Liver (tissue), 9 donors: ENCODE results near the gene FER. TPM values are rescaled to one million over a fixed set of nuclear protein-coding genes. Genes with fewer than 3 reads are reported as not detected.

ENCODE experiments used
- DNase-seq: peaks from one replicate; pipeline ENCODE4 v3.0.0-alpha.2; 2017; ENCODE audit warnings: low spot score
- H3K27ac ChIP-seq, 2 donors: one replicate each; pipeline ENCODE4 v1.7.0; 2013; ENCODE audit warnings: inconsistent platforms in 2 of 2, low read length in 2 of 2, control low read depth in 1 of 2, low read depth in 1 of 2, mild to moderate bottlenecking in 1 of 2
- H3K27me3 ChIP-seq, 4 donors: one replicate each; pipeline versions ENCODE4 v1.6.1 to v1.7.0; 2013; ENCODE audit warnings: low read length in 3 of 4, inconsistent platforms in 1 of 4, mild to moderate bottlenecking in 1 of 4, moderate library complexity in 1 of 4; ENCODE audit not compliant: control insufficient read depth in 4 of 4, insufficient read depth in 4 of 4
- H3K36me3 ChIP-seq, 4 donors: one replicate each; pipeline versions ENCODE4 v1.6.1 to v1.7.0; 2013; ENCODE audit warnings: low read length in 3 of 4, mild to moderate bottlenecking in 3 of 4, low read depth in 1 of 4, moderate library complexity in 1 of 4; ENCODE audit not compliant: control insufficient read depth in 4 of 4, insufficient read depth in 3 of 4
- H3K4me1 ChIP-seq, 4 donors: one replicate each; pipeline versions ENCODE4 v1.6.1 to v1.7.0; 2013; ENCODE audit warnings: low read length in 3 of 4, mild to moderate bottlenecking in 3 of 4, moderate library complexity in 1 of 4; ENCODE audit not compliant: control insufficient read depth in 4 of 4, insufficient read depth in 4 of 4
- H3K4me3 ChIP-seq, 3 donors: one replicate each; pipeline versions ENCODE4 v1.6.1 to v1.7.0; 2013; ENCODE audit warnings: low read length in 3 of 3, control low read depth in 1 of 3, low read depth in 1 of 3, mild to moderate bottlenecking in 1 of 3
- H3K9ac ChIP-seq, 2 donors: one replicate each; pipeline ENCODE4 v1.7.0; 2013; ENCODE audit warnings: low read length in 2 of 2, mild to moderate bottlenecking in 2 of 2, moderate library complexity in 2 of 2, control low read depth in 1 of 2, low read depth in 1 of 2
- H3K9me3 ChIP-seq, 4 donors: one replicate each; pipeline versions ENCODE4 v1.6.1 to v1.7.0; 2013; ENCODE audit warnings: low read length in 3 of 4; ENCODE audit not compliant: control insufficient read depth in 4 of 4
- EGR1 ChIP-seq, 2 donors: IDR thresholded peaks; 2 replicates each; pipeline ENCODE4 v1.6.1; 2016 to 2018; ENCODE audit warnings: antibody characterized with exemption in 2 of 2, low read depth in 2 of 2
- FOXA1 ChIP-seq: IDR thresholded peaks from 2 replicates; pipeline ENCODE4 v1.6.1; 2016; ENCODE audit warnings: antibody characterized with exemption
- FOXA2 ChIP-seq: IDR thresholded peaks from 2 replicates; pipeline ENCODE4 v1.6.1; 2016; ENCODE audit warnings: antibody characterized with exemption
- GABPA ChIP-seq, 2 donors: IDR thresholded peaks in 1 of 2; conservative IDR thresholded peaks in 1 of 2; 2 replicates each; pipeline ENCODE4 v1.6.1; 2016; ENCODE audit warnings: antibody characterized with exemption in 2 of 2, mild to moderate bottlenecking in 1 of 2, moderate library complexity in 1 of 2
- HNF4A ChIP-seq, 2 donors: conservative IDR thresholded peaks; 2 replicates each; pipeline ENCODE4 v1.6.1; 2016; ENCODE audit warnings: antibody characterized with exemption in 2 of 2, mild to moderate bottlenecking in 2 of 2
- HNF4G ChIP-seq: IDR thresholded peaks from 2 replicates; pipeline ENCODE4 v1.6.1; 2016; ENCODE audit warnings: antibody characterized with exemption
- NR2F2 ChIP-seq: IDR thresholded peaks from 2 replicates; pipeline ENCODE4 v1.6.1; 2016; ENCODE audit warnings: antibody characterized with exemption
- RAD21 ChIP-seq, 2 donors: IDR thresholded peaks; 2 replicates each; pipeline ENCODE4 v1.6.1; 2016; ENCODE audit warnings: antibody characterized with exemption in 2 of 2, mild to moderate bottlenecking in 2 of 2
- SP1 ChIP-seq: IDR thresholded peaks from 2 replicates; pipeline ENCODE4 v1.6.1; 2018; ENCODE audit warnings: antibody characterized with exemption, mild to moderate bottlenecking
- TAF1 ChIP-seq: conservative IDR thresholded peaks from 2 replicates; pipeline ENCODE4 v1.6.1; 2016; ENCODE audit warnings: antibody characterized with exemption, mild to moderate bottlenecking
- WGBS: extraction: QIAGEN DNeasy Blood & Tissue Kit; methylation state at CpG from one replicate; pipeline ENCODE4 v1.1.7; 2013; 5-methylcytosine and 5-hydroxymethylcytosine counted together
- polyA plus RNA-seq, 2 donors: library from polyadenylated mRNA; stranded (reverse) in 1 of 2; unstranded in 1 of 2; fragments of 200-250 nt in 1 of 2; fragments of >200 nt in 1 of 2; fragmentation: Nextera tagmentation in 1 of 2; extraction: Ambion mirVana in 1 of 2; gene quantifications; one replicate each; pipeline versions ENCODE4 v1.2.1 to v1.2.3, GENCODE V29; 2013 to 2015
- total RNA-seq, 2 donors: library from RNA; depleted of rRNA; stranded (reverse); fragments of >200 nt; gene quantifications; one replicate each; pipeline ENCODE4 v1.2.3, GENCODE V29; 2014
- TF ChIP-seq, protein P1 (sequence below): IDR thresholded peaks from 2 replicates; pipeline ENCODE4 v1.6.1; 2016; ENCODE audit warnings: antibody characterized with exemption
- TF ChIP-seq, protein P2 (sequence below): IDR thresholded peaks from 2 replicates; pipeline ENCODE4 v1.6.1; 2016; ENCODE audit warnings: antibody characterized with exemption, mild to moderate bottlenecking
- TF ChIP-seq, protein P3 (sequence below): IDR thresholded peaks from 2 replicates; pipeline ENCODE4 v1.6.1; 2016; ENCODE audit warnings: antibody characterized with exemption
- TF ChIP-seq, protein P4 (sequence below): fragments of 150-350 bp; IDR thresholded peaks from 2 replicates; pipeline ENCODE4 v1.5.1; 2017; ENCODE audit warnings: improper control_type of control experiment, low read depth, low read length; ENCODE audit not compliant: missing input control
- TF ChIP-seq, protein P5 (sequence below): IDR thresholded peaks from 2 replicates; pipeline ENCODE4 v1.6.1; 2016; ENCODE audit warnings: antibody characterized with exemption
- donor health status: healthy.
- donor health status: healthy.
- donor health status: healthy.
- donor health status: healthy.
- donor health status: healthy.

The FER gene
- total and polyA plus RNA-seq, 4 donors = 0.83 to 9.8 (median 5.9) TPM

DNA sequence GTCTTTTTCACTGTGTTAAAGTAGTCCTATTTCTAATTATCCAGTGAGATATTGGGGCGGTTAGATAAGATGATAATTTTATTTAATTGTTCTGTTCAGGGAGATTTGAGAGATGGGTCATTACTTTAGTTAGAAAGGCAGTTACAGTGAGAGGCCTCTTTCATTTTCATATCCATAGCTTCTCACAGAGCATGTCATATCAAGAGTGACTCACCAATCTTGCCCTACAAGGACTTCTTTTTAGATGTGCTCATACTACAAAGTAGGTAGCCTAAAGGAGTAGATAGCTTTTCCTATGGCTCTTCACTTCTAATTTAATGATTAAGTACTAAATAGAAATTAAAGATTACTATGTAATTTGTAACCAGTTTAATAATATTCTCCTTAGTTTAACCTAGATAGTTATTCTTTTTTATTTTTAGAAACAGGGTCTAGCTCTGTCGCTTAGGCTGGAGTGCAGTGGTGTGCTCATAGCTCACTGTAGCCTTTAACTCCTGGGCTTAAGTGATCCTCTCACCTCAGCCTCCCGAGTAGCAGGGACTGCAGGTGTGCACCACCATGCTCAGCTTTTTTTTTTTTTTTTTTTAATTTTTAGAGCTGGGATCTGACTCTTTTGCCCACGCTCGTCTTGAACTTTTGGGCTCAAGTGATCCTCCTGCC, 71.0 kb downstream of the FER start:
- Histone ChIP-seq H3K27me3 (no peaks in the 10 kb centered on the region), H3K9ac (no peak overlapping the region), H3K4me1 (no peaks in the 10 kb centered on the region), H3K36me3 (no peaks in the 10 kb centered on the region), H3K4me3 (no peak overlapping the region), H3K27ac (no peak overlapping the region), H3K9me3 (no peaks in the 10 kb centered on the region)
- WGBS = 98% methylated on average over 5 of the region's 5 CpGs
- DNase-seq = no peak
- no peak for TF ChIP-seq HNF4A (conservative IDR thresholded peaks at IDR 0.05)
- no peak for TF ChIP-seq RAD21 (IDR thresholded peaks at IDR 0.05)
- TF ChIP-seq FOXA2 = no peak
- TF ChIP-seq GABPA (IDR thresholded peaks at IDR 0.05 in 1 of 2, conservative IDR thresholded peaks at IDR 0.05 in 1 of 2) = no peak
- TF ChIP-seq, protein P1, sequence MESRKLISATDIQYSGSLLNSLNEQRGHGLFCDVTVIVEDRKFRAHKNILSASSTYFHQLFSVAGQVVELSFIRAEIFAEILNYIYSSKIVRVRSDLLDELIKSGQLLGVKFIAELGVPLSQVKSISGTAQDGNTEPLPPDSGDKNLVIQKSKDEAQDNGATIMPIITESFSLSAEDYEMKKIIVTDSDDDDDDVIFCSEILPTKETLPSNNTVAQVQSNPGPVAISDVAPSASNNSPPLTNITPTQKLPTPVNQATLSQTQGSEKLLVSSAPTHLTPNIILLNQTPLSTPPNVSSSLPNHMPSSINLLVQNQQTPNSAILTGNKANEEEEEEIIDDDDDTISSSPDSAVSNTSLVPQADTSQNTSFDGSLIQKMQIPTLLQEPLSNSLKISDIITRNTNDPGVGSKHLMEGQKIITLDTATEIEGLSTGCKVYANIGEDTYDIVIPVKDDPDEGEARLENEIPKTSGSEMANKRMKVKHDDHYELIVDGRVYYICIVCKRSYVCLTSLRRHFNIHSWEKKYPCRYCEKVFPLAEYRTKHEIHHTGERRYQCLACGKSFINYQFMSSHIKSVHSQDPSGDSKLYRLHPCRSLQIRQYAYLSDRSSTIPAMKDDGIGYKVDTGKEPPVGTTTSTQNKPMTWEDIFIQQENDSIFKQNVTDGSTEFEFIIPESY = no peak
- TF ChIP-seq, protein P2, sequence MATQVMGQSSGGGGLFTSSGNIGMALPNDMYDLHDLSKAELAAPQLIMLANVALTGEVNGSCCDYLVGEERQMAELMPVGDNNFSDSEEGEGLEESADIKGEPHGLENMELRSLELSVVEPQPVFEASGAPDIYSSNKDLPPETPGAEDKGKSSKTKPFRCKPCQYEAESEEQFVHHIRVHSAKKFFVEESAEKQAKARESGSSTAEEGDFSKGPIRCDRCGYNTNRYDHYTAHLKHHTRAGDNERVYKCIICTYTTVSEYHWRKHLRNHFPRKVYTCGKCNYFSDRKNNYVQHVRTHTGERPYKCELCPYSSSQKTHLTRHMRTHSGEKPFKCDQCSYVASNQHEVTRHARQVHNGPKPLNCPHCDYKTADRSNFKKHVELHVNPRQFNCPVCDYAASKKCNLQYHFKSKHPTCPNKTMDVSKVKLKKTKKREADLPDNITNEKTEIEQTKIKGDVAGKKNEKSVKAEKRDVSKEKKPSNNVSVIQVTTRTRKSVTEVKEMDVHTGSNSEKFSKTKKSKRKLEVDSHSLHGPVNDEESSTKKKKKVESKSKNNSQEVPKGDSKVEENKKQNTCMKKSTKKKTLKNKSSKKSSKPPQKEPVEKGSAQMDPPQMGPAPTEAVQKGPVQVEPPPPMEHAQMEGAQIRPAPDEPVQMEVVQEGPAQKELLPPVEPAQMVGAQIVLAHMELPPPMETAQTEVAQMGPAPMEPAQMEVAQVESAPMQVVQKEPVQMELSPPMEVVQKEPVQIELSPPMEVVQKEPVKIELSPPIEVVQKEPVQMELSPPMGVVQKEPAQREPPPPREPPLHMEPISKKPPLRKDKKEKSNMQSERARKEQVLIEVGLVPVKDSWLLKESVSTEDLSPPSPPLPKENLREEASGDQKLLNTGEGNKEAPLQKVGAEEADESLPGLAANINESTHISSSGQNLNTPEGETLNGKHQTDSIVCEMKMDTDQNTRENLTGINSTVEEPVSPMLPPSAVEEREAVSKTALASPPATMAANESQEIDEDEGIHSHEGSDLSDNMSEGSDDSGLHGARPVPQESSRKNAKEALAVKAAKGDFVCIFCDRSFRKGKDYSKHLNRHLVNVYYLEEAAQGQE = no peak
- no peak for TF ChIP-seq FOXA1
- TF ChIP-seq, protein P3, sequence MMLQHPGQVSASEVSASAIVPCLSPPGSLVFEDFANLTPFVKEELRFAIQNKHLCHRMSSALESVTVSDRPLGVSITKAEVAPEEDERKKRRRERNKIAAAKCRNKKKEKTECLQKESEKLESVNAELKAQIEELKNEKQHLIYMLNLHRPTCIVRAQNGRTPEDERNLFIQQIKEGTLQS = no peak
- no peak for TF ChIP-seq SP1
- TF ChIP-seq, protein P4, sequence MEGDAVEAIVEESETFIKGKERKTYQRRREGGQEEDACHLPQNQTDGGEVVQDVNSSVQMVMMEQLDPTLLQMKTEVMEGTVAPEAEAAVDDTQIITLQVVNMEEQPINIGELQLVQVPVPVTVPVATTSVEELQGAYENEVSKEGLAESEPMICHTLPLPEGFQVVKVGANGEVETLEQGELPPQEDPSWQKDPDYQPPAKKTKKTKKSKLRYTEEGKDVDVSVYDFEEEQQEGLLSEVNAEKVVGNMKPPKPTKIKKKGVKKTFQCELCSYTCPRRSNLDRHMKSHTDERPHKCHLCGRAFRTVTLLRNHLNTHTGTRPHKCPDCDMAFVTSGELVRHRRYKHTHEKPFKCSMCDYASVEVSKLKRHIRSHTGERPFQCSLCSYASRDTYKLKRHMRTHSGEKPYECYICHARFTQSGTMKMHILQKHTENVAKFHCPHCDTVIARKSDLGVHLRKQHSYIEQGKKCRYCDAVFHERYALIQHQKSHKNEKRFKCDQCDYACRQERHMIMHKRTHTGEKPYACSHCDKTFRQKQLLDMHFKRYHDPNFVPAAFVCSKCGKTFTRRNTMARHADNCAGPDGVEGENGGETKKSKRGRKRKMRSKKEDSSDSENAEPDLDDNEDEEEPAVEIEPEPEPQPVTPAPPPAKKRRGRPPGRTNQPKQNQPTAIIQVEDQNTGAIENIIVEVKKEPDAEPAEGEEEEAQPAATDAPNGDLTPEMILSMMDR = no peak
- TF ChIP-seq, protein P5, sequence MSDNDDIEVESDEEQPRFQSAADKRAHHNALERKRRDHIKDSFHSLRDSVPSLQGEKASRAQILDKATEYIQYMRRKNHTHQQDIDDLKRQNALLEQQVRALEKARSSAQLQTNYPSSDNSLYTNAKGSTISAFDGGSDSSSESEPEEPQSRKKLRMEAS = no peak
- TF ChIP-seq EGR1 (IDR thresholded peaks at IDR 0.05; ENCODE audit: low read depth in 2 of 2) = no peak
- no peak for TF ChIP-seq HNF4G
- TF ChIP-seq NR2F2 = no peak

DNA sequence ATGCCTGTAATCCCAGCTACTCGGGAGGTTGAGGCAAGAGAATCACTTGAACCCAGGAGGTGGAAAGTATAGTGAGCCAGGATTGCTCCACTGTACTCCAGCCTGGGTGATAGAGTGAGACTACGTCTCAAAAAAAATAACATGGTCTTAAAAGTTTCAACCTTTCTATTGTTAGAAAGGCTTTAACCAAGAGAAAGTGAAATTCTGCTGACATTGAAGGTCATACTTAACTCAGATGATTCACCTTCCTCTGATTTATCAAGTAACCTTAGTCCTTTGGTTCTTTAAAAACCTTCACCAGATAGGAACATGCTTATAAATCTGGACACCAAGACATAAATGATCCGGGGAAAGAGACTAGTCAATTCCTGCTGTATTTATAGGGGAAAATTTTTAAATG, 73.3 kb downstream of the FER start:
- 96% methylated on average over 3 of the region's 3 CpGs for WGBS

More for the DNA sequence above, 73.3 kb downstream of the FER start:
- Histone ChIP-seq H3K4me3 (no peak overlapping the region), H3K9ac (no peak overlapping the region), H3K4me1 (no peaks in the 10 kb centered on the region), H3K27ac (no peak overlapping the region), H3K27me3 (no peaks in the 10 kb centered on the region), H3K36me3 (no peaks in the 10 kb centered on the region), H3K9me3 (no peaks in the 10 kb centered on the region)
- no peak for TF ChIP-seq HNF4A (conservative IDR thresholded peaks at IDR 0.05)
- no peak for TF ChIP-seq TAF1
- no peak for DNase-seq
